ENCODE data around the gene GTF2IRD2.
"Not testable (repeated sequence)": the region's sequence is repeated elsewhere in the genome, so short reads cannot be mapped to it uniquely, and the experiment has no call there.

Gene GTF2IRD2

GRCh38 chr7:74850833-74851721 is at the start of gene GTF2IRD2:
Gene GTF2IRD2 (minus strand): TSS chr7:74851605. CDS start chr7:74836378, 15,227 bp downstream.
- H3K4me3 ChIP-seq (ENCODE audit: low read depth, low read length) = not testable (repeated sequence)

- peak overlapping the region; percentile 47 for H3K4me3 ChIP-seq (ENCODE audit: low read depth, low read length)
Measured at GRCh38 chr7:74890158-74891123, 39.0 kb upstream of the GTF2IRD2 start.

GRCh38 chr7:74889518-74890129 is 38.2 kb upstream of the GTF2IRD2 start:
- not testable (repeated sequence) for H3K4me3 ChIP-seq (ENCODE audit: low read depth, low read length)

GRCh38 chr7:74885295-74885694 is 33.9 kb upstream of the GTF2IRD2 start:
- not testable (repeated sequence) for H3K4me3 ChIP-seq (ENCODE audit: low read depth, low read length)

GRCh38 chr7:74882110-74882509 is 30.7 kb upstream of the GTF2IRD2 start:
- not testable (repeated sequence) for H3K4me3 ChIP-seq (ENCODE audit: low read depth, low read length)

- H3K4me3 ChIP-seq (ENCODE audit: low read depth, low read length) = not testable (repeated sequence)
Measured at GRCh38 chr7:74874748-74875512, 23.5 kb upstream of the GTF2IRD2 start.

- not testable (repeated sequence) for H3K4me3 ChIP-seq (ENCODE audit: low read depth, low read length)
Measured at GRCh38 chr7:74874104-74874747, 22.8 kb upstream of the GTF2IRD2 start.

- H3K4me3 ChIP-seq (ENCODE audit: low read depth, low read length) = not testable (repeated sequence)
Measured at GRCh38 chr7:74872542-74872941, 21.1 kb upstream of the GTF2IRD2 start.

GRCh38 chr7:74865777-74866176 is 14.4 kb upstream of the GTF2IRD2 start:
- not testable (repeated sequence) for H3K4me3 ChIP-seq (ENCODE audit: low read depth, low read length)

GRCh38 chr7:74849853-74850252 is 1.6 kb downstream of the GTF2IRD2 start:
- H3K4me3 ChIP-seq (ENCODE audit: low read depth, low read length) = not testable (repeated sequence)

- H3K4me3 ChIP-seq (ENCODE audit: low read depth, low read length) = not testable (repeated sequence)
Measured at GRCh38 chr7:74830411-74830810, 21.0 kb downstream of the GTF2IRD2 start.

- H3K4me3 ChIP-seq (ENCODE audit: low read depth, low read length) = not testable (repeated sequence)
Measured at GRCh38 chr7:74829959-74830358, 21.4 kb downstream of the GTF2IRD2 start.

GRCh38 chr7:74821259-74821658 is 30.1 kb downstream of the GTF2IRD2 start:
- not testable (repeated sequence) for H3K4me3 ChIP-seq (ENCODE audit: low read depth, low read length)

- not testable (repeated sequence) for H3K4me3 ChIP-seq (ENCODE audit: low read depth, low read length)
Measured at GRCh38 chr7:74820146-74820805, 31.1 kb downstream of the GTF2IRD2 start.

- not testable (repeated sequence) for H3K4me3 ChIP-seq (ENCODE audit: low read depth, low read length)
Measured at GRCh38 chr7:74815882-74816281, 35.5 kb downstream of the GTF2IRD2 start.

GRCh38 chr7:74798644-74799043 is 52.8 kb downstream of the GTF2IRD2 start:
- H3K4me3 ChIP-seq (ENCODE audit: low read depth, low read length) = not testable (repeated sequence)

GRCh38 chr7:74797848-74798622 is 53.4 kb downstream of the GTF2IRD2 start:
- not testable (repeated sequence) for H3K4me3 ChIP-seq (ENCODE audit: low read depth, low read length)

- not testable (repeated sequence) for H3K4me3 ChIP-seq (ENCODE audit: low read depth, low read length)
Measured at GRCh38 chr7:74789200-74789736, 62.1 kb downstream of the GTF2IRD2 start.
